Inflammatory macrophage treated with lipopolysaccharide for 4 hours (primary cell): ENCODE data around the gene MBD3L2B.

Experiments used
- DNase-seq: peaks from one replicate; pipeline ENCODE4 v3.0.0-alpha.2; 2020

MBD3L2B gene

DNA sequence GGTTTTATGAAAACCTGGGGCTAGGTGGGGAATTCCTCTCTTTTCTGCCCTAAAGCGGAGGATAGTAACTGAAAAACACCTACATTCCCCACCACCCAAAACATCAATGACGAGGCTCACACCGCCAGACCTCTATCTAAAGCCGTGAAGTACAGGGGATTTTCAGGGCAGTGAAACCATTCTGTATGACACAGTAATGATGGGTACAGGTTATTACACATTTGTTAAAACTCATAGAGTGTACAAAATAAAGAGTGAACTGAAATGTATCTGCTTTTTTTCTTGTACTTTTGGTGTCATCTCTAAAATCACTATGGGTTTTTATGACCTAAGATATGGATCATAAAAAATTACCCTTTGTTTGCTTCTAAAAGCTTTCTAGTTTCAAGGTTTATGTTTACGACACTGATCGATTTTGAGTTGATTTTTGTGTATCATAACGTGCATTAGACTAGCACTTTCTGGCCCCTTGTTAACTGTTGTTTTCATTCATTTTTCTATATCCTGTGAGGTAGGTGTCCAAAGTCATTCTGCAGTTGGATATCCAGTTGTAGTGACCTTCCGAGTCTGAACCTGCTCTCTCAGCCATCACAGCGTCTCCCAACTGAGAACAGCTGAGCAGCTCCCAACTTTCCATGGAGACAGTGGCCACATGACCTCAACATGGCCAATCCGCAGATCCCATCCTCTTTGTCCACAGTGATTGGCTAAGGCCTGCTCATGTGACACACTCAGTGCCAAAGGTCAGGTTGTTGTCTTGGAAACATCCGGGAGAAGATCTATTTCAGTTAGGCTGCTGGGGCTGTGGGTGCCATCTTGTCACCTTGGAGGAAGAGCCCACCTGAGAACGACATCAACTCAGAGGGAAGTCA lies 10.3 kb downstream of the MBD3L2B start:
- DNase-seq = no peak

GRCh38 chr19:7007859-7008258 lies 13.4 kb downstream of the MBD3L2B start:
- DNase-seq = no peak

DNA sequence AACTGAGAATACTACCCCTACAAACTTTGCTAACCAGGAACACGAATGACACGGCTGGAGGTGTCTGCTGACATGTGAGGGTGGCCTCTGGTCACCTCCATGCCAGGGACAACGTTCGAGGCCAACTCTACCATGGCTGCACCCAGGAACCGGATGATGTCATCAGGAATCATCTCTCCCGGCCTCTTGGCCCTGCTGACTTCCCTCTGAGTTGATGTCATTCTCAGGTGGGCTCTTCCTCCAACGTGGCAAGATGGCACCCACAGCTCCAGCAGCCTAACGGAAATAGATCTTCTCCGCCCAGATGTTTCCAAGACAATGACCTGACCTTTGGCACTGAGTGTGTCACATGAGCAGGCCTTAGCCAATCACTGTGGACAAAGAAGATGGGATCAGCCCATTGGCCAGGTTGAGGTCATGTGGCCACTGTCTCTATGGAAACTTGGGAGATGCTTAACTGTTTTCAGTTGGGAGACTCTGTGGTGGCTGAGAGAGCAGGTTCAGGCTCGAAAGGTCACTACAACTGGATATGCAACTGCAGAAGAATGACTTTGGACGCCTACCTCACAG lies 15.0 kb downstream of the MBD3L2B start:
- DNase-seq = no peak

- DNase-seq = peak; percentile 46
Measured at GRCh38 chr19:7004313-7004931, 16.8 kb downstream of the MBD3L2B start.

DNA sequence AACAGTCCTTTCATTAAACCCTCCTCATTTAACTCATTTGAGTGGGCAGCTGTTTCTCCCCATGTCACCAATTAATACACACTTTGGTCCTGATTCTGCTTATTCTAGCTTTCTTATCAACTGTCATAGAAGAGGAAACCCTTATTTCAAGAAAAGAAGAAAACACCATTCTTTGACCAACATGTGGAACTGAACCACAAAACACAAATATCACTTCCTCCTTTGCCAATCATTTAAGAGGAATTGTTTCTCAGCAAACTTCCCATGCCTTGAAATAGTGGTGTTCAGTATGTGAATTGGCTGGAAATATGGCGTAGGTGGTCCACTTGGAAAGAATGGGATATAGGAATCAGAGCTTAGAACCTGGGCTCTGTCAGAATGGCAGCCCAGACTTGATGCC lies 20.4 kb downstream of the MBD3L2B start:
- DNase-seq = peak; percentile 69

DNA sequence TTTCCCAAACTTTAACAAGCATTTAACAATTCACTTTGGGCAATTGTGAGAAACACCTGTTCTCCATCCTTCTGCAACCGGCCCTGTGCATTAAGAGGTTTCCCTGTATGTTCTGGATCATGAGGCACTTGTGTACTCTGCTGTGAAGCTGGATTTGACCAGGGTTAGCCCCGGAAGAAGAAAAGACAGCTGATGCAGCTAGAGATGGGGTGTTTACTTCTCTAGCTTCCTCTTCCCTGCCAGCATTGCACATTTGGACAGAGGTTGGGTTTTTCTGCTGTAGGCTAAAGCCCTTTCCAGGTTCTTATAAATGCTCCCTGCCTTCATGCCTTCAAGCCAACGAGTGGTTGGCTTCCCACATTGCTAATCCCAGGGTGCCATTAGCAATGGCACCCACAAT lies 20.9 kb downstream of the MBD3L2B start:
- DNase-seq = peak; percentile 32

DNA sequence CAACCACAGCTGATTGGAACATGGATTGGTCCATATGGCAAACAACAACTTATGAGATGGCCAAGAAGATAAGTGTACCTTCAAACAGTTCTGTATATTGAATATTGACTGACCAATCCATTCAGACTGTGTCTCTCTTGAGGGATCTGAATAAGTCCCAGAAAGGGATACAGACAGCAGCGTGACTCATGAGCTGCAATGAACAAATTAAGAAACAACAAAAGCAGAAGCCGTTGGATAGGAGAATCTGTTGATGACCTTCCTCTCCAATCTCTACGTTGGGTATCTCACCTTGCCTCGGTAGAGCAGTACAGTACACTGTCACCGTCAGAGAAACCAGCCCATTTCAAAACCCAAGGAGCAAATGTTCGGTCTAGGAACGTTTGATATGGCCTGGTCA lies 21.3 kb downstream of the MBD3L2B start:
- DNase-seq = peak; percentile 83

GRCh38 chr19:6997679-6998445 lies 23.4 kb downstream of the MBD3L2B start:
- DNase-seq = peak; percentile 89

- DNase-seq = no peak
Measured at GRCh38 chr19:6996810-6997209, 24.4 kb downstream of the MBD3L2B start.

GRCh38 chr19:6995054-6995453 lies 26.2 kb downstream of the MBD3L2B start:
- DNase-seq = no peak

GRCh38 chr19:6988257-6988656 lies 33.0 kb downstream of the MBD3L2B start:
- DNase-seq = no peak

DNA sequence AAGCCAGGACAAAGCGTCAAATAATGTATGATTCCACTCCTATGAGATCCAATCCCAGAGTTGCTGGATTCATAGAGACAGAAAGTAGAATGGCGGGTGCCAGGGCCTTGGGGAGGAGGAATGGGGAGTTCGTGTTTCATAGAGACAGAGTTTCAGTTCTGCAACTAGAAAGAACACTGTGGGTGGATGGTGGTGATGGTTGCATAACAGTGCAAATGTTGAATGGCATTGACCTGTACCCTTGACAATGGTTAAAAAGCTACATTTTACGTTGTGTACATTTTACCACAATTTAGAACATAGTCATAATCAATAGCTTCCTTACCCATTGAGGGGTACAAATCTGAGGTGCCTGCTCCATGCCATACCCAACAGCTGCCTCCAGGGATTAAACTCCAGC lies 33.4 kb downstream of the MBD3L2B start:
- DNase-seq = peak; percentile 90

- peak; percentile 4 for DNase-seq
Measured at GRCh38 chr19:6983448-6983847, 37.8 kb downstream of the MBD3L2B start.

- peak; percentile 11 for DNase-seq
Measured at GRCh38 chr19:6979399-6979798, 41.8 kb downstream of the MBD3L2B start.

DNA sequence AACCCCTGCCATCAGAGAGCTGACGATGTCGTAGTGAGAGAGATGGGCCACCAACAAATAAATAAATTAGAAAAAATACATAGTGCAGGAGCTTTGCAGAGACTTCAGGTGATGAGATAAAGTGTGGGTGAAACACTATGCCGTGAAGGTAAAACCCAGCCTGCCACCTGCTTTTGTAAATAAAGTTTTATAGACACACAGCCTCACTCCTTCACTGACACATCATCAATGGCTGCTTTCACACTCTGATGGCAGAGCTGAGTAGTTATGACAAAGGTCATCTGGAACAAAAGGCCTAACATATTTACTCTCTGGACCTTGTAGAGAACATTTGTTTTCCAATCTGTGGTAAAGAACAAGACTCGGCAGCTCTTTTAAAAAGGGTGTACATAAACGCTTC lies 45.0 kb downstream of the MBD3L2B start:
- DNase-seq = no peak

- no peak for DNase-seq
Measured at GRCh38 chr19:6971366-6971765, 49.9 kb downstream of the MBD3L2B start.

DNA sequence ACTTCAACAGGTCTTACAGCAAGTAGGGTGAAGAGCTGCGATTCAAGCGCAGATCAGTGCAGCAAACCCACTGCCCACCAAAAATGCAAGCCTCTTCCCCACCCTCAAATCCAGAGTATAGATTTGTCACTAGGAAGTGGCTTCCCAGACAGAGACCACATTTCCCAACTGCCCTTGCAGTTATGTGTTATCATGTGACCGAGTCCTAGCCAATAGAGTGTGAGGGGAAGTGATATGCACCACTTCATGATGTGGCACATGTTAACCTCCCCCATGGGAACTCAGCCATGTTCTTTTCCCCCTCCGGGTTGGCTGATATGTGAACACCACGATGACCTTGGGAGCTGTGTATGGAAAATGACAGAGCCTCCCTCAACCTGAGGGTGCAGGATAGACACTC lies 50.8 kb downstream of the MBD3L2B start:
- peak; percentile 63 for DNase-seq

DNA sequence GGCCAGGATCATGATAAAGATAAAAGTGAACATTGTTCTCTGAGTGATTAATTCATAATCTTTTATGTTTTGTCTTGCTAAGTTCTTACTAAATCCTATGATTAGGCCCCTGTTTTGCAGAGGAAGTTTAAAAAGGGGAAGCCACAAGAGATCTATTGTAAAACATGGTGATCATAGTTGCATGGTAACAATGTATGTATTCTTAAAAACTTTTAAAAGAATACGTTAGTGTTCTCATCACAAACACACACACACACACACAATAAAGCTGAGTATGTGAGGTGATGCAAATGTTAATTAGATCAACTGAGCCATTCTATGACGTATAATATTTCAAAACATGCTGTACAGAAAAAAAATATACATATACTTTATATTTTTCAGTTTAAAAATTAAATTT lies 51.2 kb downstream of the MBD3L2B start:
- DNase-seq = peak; percentile 79

DNA sequence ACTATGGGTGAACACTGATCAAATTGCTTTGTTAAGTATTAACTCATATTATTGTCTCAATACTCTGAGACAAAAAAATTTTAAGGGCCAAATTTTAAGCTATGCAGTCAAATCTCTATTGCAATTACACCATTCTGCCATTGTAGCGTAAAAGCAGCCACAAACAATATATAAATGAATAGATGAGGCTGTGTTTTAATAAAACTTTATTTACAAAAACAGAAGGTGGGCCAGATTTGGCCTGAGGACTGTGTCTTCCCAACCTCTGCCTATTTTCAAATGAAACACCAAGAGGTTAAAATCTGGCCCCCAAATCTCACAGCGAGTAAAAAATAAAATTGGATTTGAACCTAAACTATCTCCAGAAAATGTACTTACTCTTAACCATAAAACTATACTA lies 51.7 kb downstream of the MBD3L2B start:
- DNase-seq = no peak
